OCI-LY7 (cell line): ENCODE results near the gene ZNF224.

ENCODE experiments used
- EZH2phosphoT487 ChIP-seq: fragments of 200-600 bp; sonication (generic); IDR thresholded peaks from 2 replicates; pipeline ENCODE4 v1.6.1; 2018; ENCODE audit warnings: low read depth, borderline replicate concordance, mild to moderate bottlenecking, mixed run types, antibody characterized with exemption, low read length, moderate library complexity, mixed read lengths
- TF ChIP-seq, protein P1 (sequence below): fragments of 200-600 bp; sonication (generic); conservative IDR thresholded peaks from 2 replicates; pipeline ENCODE4 v1.5.1; 2014; ENCODE audit warnings: mild to moderate bottlenecking, antibody characterized with exemption, low read length, moderate library complexity, mixed read lengths

DNA sequence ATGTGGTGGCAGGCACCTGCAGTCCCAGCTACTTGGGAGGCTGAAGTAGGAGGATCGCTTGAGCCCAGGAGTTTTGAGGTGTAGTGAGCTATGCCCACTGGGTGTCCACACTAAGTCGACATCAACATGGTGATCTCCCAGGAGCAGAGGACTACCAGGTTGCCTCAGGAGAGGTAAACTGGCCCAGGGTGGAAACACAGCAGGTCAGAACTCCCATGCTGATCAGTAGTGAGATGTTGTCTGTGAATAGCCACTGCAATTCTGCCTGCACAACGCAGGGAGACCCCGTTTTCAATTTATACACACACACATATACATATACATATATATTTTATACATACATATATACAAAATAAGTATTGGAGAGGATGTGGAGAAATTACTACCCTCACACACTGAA is 2.1 kb upstream of the ZNF224 start:
- TF ChIP-seq, protein P1, sequence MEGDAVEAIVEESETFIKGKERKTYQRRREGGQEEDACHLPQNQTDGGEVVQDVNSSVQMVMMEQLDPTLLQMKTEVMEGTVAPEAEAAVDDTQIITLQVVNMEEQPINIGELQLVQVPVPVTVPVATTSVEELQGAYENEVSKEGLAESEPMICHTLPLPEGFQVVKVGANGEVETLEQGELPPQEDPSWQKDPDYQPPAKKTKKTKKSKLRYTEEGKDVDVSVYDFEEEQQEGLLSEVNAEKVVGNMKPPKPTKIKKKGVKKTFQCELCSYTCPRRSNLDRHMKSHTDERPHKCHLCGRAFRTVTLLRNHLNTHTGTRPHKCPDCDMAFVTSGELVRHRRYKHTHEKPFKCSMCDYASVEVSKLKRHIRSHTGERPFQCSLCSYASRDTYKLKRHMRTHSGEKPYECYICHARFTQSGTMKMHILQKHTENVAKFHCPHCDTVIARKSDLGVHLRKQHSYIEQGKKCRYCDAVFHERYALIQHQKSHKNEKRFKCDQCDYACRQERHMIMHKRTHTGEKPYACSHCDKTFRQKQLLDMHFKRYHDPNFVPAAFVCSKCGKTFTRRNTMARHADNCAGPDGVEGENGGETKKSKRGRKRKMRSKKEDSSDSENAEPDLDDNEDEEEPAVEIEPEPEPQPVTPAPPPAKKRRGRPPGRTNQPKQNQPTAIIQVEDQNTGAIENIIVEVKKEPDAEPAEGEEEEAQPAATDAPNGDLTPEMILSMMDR, result no peak
- no peak for TF ChIP-seq EZH2phosphoT487
